ENCODE measurements around the gene SVOPL. TPM values are rescaled to one million over a fixed set of nuclear protein-coding genes. Genes with fewer than 3 reads are reported as not detected.

The SVOPL gene
- total and polyA plus RNA-seq, 10 donors, result 0.13 to 0.97 (median 0.17) TPM; not detected in 7

DNA sequence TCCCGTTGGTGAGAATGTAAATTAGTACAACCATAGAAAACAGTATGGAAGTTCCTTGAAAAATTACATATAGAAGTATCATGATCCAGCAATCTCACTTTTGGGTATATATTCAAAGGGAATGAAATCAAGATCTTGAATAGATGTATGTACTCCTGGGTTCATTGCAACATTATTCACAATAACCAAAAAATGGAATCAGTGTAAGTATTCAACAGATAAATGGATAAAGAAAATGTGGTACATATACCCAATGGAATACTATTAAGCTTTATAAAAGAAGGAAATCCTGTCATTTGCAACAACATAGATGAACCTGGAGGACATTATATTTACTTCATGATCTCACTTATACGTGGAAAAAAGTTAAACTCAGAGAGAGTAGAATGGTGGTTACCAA is 154.3 kb downstream of the SVOPL start:
- H3K9me3 ChIP-seq, result peaks cover 0 to 15% (median 0%) of the 10 kb centered on the region in 8 donors
- no peak for DNase-seq
- H3K4me1 ChIP-seq, result no peaks in the 10 kb centered on the region
- H3K4me3 ChIP-seq, result no peak overlapping the region
- H3K27ac ChIP-seq, result no peak overlapping the region
- TF ChIP-seq POLR2AphosphoS5 (IDR thresholded peaks at IDR 0.05) (no peak), POLR2A (IDR thresholded peaks at IDR 0.05) (no peak), CTCF (IDR thresholded peaks at IDR 0.05 in 8 of 11, conservative IDR thresholded peaks at IDR 0.05 in 3 of 11) (no peak)
- peaks cover 0 to 100% (median 28%) of the 10 kb centered on the region in 6 donors for H3K36me3 ChIP-seq
- 94 to 100% (median 96%) methylated on average over 2 of the region's 2 CpGs for WGBS, 5 donors
- intact Hi-C loops (cut with DNase I; ENCODE audit: low total_unique reads), result no loop called here
- no peaks in the 10 kb centered on the region for H3K27me3 ChIP-seq (replicated peaks in 1 of 7)

DNA sequence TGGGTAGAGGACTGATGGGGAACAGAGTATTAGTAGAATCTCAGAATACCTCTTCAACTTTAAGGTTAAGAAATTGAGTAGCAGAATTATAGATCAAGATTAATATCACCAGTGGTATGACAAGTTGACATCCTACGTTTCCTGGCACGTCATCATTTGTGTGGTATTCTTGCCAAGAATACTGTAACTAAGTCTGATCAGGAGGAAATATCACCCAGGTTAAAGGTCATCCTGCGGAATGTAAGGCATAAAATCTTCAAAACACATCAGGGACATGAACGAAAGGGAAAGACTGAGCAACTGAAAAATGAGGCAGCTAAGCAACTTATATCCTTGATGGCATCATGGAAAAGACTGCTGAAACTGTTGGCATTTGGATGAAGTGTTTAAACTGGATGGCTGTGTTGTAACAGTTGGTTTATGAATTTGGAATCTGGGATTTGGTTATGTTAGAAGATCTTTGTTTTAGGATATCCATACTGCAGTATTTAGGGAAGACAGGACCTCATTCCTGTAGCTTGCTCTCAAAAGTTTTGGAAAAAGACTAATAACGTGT is 155.0 kb downstream of the SVOPL start:
- no peak for DNase-seq
- H3K27ac ChIP-seq, result no peak overlapping the region
- no peaks in the 10 kb centered on the region for H3K27me3 ChIP-seq (replicated peaks in 1 of 7)
- intact Hi-C loops (cut with DNase I; ENCODE audit: low total_unique reads), result no loop called here
- TF ChIP-seq POLR2A (IDR thresholded peaks at IDR 0.05), result no peak
- TF ChIP-seq POLR2AphosphoS5 (IDR thresholded peaks at IDR 0.05), result no peak
- TF ChIP-seq CTCF (IDR thresholded peaks at IDR 0.05 in 8 of 11, conservative IDR thresholded peaks at IDR 0.05 in 3 of 11), result no peak
- WGBS, 5 donors, result 72 to 88% (median 82%) methylated on average over 5 of the region's 5 CpGs
- H3K9me3 ChIP-seq, result peaks cover 0 to 9% (median 0%) of the 10 kb centered on the region in 8 donors
- peaks cover 0 to 100% (median 22%) of the 10 kb centered on the region in 6 donors for H3K36me3 ChIP-seq
- H3K4me3 ChIP-seq, result no peak overlapping the region
- no peaks in the 10 kb centered on the region for H3K4me1 ChIP-seq

GRCh38 chr7:138545123-138545522 is 156.0 kb downstream of the SVOPL start:
- intact Hi-C loops (cut with DNase I; ENCODE audit: low total_unique reads), result no loop called here
- no peak for TF ChIP-seq POLR2A (IDR thresholded peaks at IDR 0.05)
- no peak for TF ChIP-seq POLR2AphosphoS5 (IDR thresholded peaks at IDR 0.05)
- TF ChIP-seq CTCF (IDR thresholded peaks at IDR 0.05 in 8 of 11, conservative IDR thresholded peaks at IDR 0.05 in 3 of 11), result no peak
- no peak for DNase-seq
- Histone ChIP-seq H3K4me3 (no peak overlapping the region), H3K27ac (no peak overlapping the region), H3K4me1 (no peaks in the 10 kb centered on the region), H3K9me3 (peaks cover 0 to 3% (median 0%) of the 10 kb centered on the region in 8 donors), H3K27me3 (replicated peaks in 1 of 7) (no peaks in the 10 kb centered on the region), H3K36me3 (peaks cover 0 to 100% (median 23%) of the 10 kb centered on the region in 6 donors)
- 82 to 89% (median 82%) methylated on average over 6 of the region's 6 CpGs for WGBS, 5 donors

Small RNA genes within 50 kb of the gene (small RNA-seq; reads per million reads assigned to genes)
- gene RF00561, result 0 reads per million in 4 donors

Other genes with a start within 250 kb of the SVOPL start
- 10 to 100 TPM; 13.7 to 22.3 (median 15.9) TPM for gene TRIM24, start 241.1 kb downstream of the SVOPL start, total RNA-seq
- gene TRIM24, start 241.1 kb downstream of the SVOPL start, polyA plus RNA-seq, result 1 to 10 TPM; 5.2 to 6.5 (median 5.7) TPM
- not detected for gene TMEM213, start 96.6 kb upstream of the SVOPL start, total RNA-seq
- gene TMEM213, start 96.6 kb upstream of the SVOPL start, polyA plus RNA-seq, result under 1 TPM in 1 of 3 donors, not detected in 2; 0.05 TPM
- gene ATP6V0A4, start 96.8 kb upstream of the SVOPL start, total RNA-seq, result not detected
- not detected for gene ATP6V0A4, start 96.8 kb upstream of the SVOPL start, polyA plus RNA-seq

All from spleen (tissue), 11 donors.